HCT116 (cell line): ENCODE results near the gene FAM131B. TPM values are rescaled to one million over a fixed set of nuclear protein-coding genes. Genes with fewer than 3 reads are reported as not detected.

ENCODE experiments used
- ATAC-seq: fragments of 200-7000 bp; cut with Tn5 transposase; 2 replicates; pipeline ENCODE4 v1.9.1; 2020; ENCODE audit warnings: mild to moderate bottlenecking, moderate library complexity
- BruUV-seq: library from RNA; stranded (reverse); fragments of 400-500 nt; replicated peaks from 2 replicates; lab custom pipeline; 2021; lab: Mats Ljungman, UMichigan
- CTCF ChIA-PET: fragments of 300-600 bp; sonication (Branson Sonifier 250); formaldehyde crosslinking; loops from one replicate; lab custom pipeline; 2021; ENCODE audit warnings: antibody characterized with exemption; lab: Charles Lee
- POLR2A ChIA-PET: fragments of 300-600, 350-600 bp; sonication (Branson Sonifier 250); formaldehyde crosslinking; loops from one replicate; lab custom pipeline; 2021; ENCODE audit warnings: antibody characterized with exemption; lab: Charles Lee
- RAD21 ChIA-PET, 2 experiments: fragments of 300-600 bp; sonication (Branson Sonifier 250); formaldehyde crosslinking; loops; one replicate each; lab custom pipeline; 2023; ENCODE audit warnings: low total read pairs in 2 of 2; ENCODE audit not compliant: uncharacterized antibody in 2 of 2, unreplicated experiment in 2 of 2, low non-redundant PET in 1 of 2; lab: Charles Lee
- DNase-seq: peaks from one replicate; pipeline ENCODE4 v3.0.0-alpha.2; 2010; ENCODE audit warnings: low read depth, low spot score
- H2AFZ ChIP-seq: fragments of 200-600 bp; shearing (Covaris generic), sonication (generic); 2 replicates; pipeline ENCODE4 v1.6.1; 2017; ENCODE audit warnings: low read depth, mixed run types, mixed read lengths, antibody characterized with exemption, low read length; ENCODE audit not compliant: poor library complexity, severe bottlenecking
- H3K27ac ChIP-seq: 2 replicates; pipeline ENCODE4 v1.5.1; 2012; ENCODE audit warnings: low read depth, low read length
- H3K27me3 ChIP-seq: fragments of 200-600 bp; sonication (generic); 2 replicates; pipeline ENCODE4 v1.6.1; 2016; ENCODE audit warnings: mixed run types, low read length, mixed read lengths; ENCODE audit not compliant: insufficient read depth
- H3K36me3 ChIP-seq, 2 experiments: fragments of 200-500 bp in 1 of 2; fragments of 200-600 bp in 1 of 2; sonication (Bioruptor generic) in 1 of 2; sonication (generic) in 1 of 2; 2 replicates each; pipeline versions ENCODE4 v1.5.1 to v1.6.1; 2014 to 2016; ENCODE audit warnings: low read length in 2 of 2, inconsistent platforms in 1 of 2, mixed read lengths in 1 of 2, mixed run types in 1 of 2; ENCODE audit not compliant: insufficient read depth in 2 of 2, control insufficient read depth in 1 of 2
- H3K4me1 ChIP-seq, 2 experiments: fragments of 200-600 bp in 1 of 2; sonication (generic) in 1 of 2; 2 replicates each; pipeline versions ENCODE4 v1.5.1 to v1.6.1; 2012 to 2017; ENCODE audit warnings: low read length in 2 of 2, inconsistent platforms in 1 of 2, mild to moderate bottlenecking in 1 of 2, mixed read lengths in 1 of 2, mixed run types in 1 of 2, moderate library complexity in 1 of 2; ENCODE audit not compliant: insufficient read depth in 2 of 2, control insufficient read depth in 1 of 2
- H3K4me2 ChIP-seq: fragments of 200-600 bp; sonication (generic); 2 replicates; pipeline ENCODE4 v1.6.1; 2017; ENCODE audit warnings: mixed run types, low read length, mixed read lengths
- H3K4me3 ChIP-seq, 2 experiments: fragments of 200-600 bp in 1 of 2; sonication (generic) in 1 of 2; replicated peaks in 1 of 2; 2 replicates each; pipeline ENCODE4 v1.5.1; 2011 to 2016; ENCODE audit warnings: low read length in 2 of 2, control low read depth in 1 of 2, low read depth in 1 of 2, mild to moderate bottlenecking in 1 of 2, mixed read lengths in 1 of 2, mixed run types in 1 of 2
- H3K79me2 ChIP-seq: fragments of 200-600 bp; sonication (generic); 2 replicates; pipeline ENCODE4 v1.6.1; 2017; ENCODE audit warnings: mild to moderate bottlenecking, mixed run types, low read length, moderate library complexity, mixed read lengths; ENCODE audit not compliant: insufficient read depth
- H3K9ac ChIP-seq: fragments of 200-600 bp; sonication (generic); 2 replicates; pipeline ENCODE4 v1.6.1; 2016; ENCODE audit warnings: low read length, mixed read lengths
- H3K9me2 ChIP-seq: fragments of 200-600 bp; sonication (generic), shearing (Covaris generic); 2 replicates; pipeline ENCODE4 v1.6.1; 2017; ENCODE audit warnings: mixed run types, mild to moderate bottlenecking, moderate library complexity; ENCODE audit not compliant: insufficient read depth
- H3K9me3 ChIP-seq, 2 experiments: fragments of 200-500 bp in 1 of 2; fragments of 200-600 bp in 1 of 2; sonication (Bioruptor generic) in 1 of 2; sonication (generic) in 1 of 2; 2 replicates each; pipeline ENCODE4 v1.6.1; 2014 to 2017; ENCODE audit warnings: low read length in 2 of 2, mixed read lengths in 2 of 2, inconsistent platforms in 1 of 2, low read depth in 1 of 2, mild to moderate bottlenecking in 1 of 2, mixed run types in 1 of 2, moderate library complexity in 1 of 2; ENCODE audit not compliant: control insufficient read depth in 1 of 2, insufficient read depth in 1 of 2
- H4K20me1 ChIP-seq: fragments of 200-600 bp; sonication (generic), shearing (Covaris generic); 2 replicates; pipeline ENCODE4 v1.6.1; 2017; ENCODE audit warnings: mixed run types, mild to moderate bottlenecking, moderate library complexity; ENCODE audit not compliant: insufficient read depth
- RAD21 ChIP-seq: IDR thresholded peaks from 2 replicates; pipeline ENCODE4 v1.6.1; 2012; ENCODE audit warnings: low read depth, mild to moderate bottlenecking
- YY1 ChIP-seq: IDR thresholded peaks from 2 replicates; pipeline ENCODE4 v1.6.1; 2011; ENCODE audit warnings: low read length, low read depth, moderate library complexity, mild to moderate bottlenecking; ENCODE audit not compliant: insufficient replicate concordance; ENCODE audit errors: extremely low read depth
- ZNF274 ChIP-seq: fragments of 200-500 bp; sonication (Bioruptor generic); IDR thresholded peaks from 2 replicates; pipeline ENCODE4 v1.6.1; 2014; ENCODE audit warnings: mild to moderate bottlenecking, low read depth, low read length, inconsistent platforms
- intact Hi-C: fragments of 100-400 bp; cut with micrococcal nuclease; formaldehyde crosslinking; loops from 2 replicates; pipeline ENCODE4 v1.10.0; 2022
- total RNA-seq: library from RNA; stranded (reverse); gene quantifications from one replicate; pipeline ENCODE4 v1.2.1, GENCODE V29; 2021; ENCODE audit not compliant: unreplicated experiment
- TF ChIP-seq, protein P1 (sequence below): IDR thresholded peaks from 2 replicates; pipeline ENCODE4 v1.6.1; 2012
- TF ChIP-seq, protein P2 (sequence below), 3 experiments: fragments of 200-600 bp in 1 of 3; sonication (generic) in 1 of 3; IDR thresholded peaks in 2 of 3; conservative IDR thresholded peaks in 1 of 3; 2 replicates each; pipeline ENCODE4 v1.5.1; 2012 to 2017; ENCODE audit warnings: low read depth in 2 of 3, low read length in 2 of 3, antibody characterized with exemption in 1 of 3, borderline replicate concordance in 1 of 3, control low read depth in 1 of 3, mild to moderate bottlenecking in 1 of 3, mixed read lengths in 1 of 3, mixed run types in 1 of 3, moderate library complexity in 1 of 3; ENCODE audit not compliant: insufficient read depth in 1 of 3

FAM131B gene
- total RNA-seq, 1 experiment from 2014 or later, result 0.20 TPM

DNA sequence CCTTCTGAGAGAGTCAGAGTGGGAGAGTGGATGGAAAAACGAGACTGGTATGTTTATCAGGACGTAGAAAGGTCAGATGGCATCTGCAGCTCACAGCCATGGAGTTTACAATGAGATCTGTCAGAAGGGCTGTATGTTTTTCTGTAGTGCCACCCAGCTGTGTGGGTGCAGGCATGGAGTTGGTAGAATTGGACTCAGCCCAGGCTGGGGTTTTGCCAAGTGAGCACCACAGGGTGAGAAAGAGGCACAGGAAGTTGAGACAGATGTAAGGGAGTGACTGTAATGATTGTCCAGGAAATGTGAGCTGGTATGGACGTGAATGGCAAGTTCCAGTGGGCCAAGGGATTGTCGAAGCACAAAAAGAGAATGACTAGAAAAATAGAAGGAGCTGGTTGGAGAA lies 9.6 kb upstream of the FAM131B start:
- DNase-seq (no peak), ATAC-seq (0 out of 2 replicates have a peak, but pooled peaks have one; percentile 10)
- Histone ChIP-seq H3K9me3 (no peaks in the 10 kb centered on the region), H3K9ac (no peak overlapping the region), H3K4me1 (peaks cover 11 to 53% of the 10 kb centered on the region in 2 experiments), H3K27ac (no peak overlapping the region), H3K36me3 (no peaks in the 10 kb centered on the region), H3K9me2 (no peaks in the 10 kb centered on the region), H3K4me3 (no peak overlapping the region), H3K27me3 (no peaks in the 10 kb centered on the region), H3K4me2 (peak overlapping the region; percentile 36; the same call in 1 of the 2 replicates), H2AFZ (peak overlapping the region; percentile 56), H4K20me1 (no peaks in the 10 kb centered on the region), H3K79me2 (no peaks in the 10 kb centered on the region)
- ChIA-PET CTCF (interaction anchor here (0.9 to 1.5 kb wide), 3 partner anchors 8 to 131 kb away, joined by 3 to 7 read pairs (median 4); no protein-coding TSS in a partner anchor), RAD21 (no interaction called here), POLR2A (no interaction called here)
- intact Hi-C loops, result loop anchor here (2.0 kb wide), 1 partner anchor 51 kb away; no protein-coding TSS in a partner anchor
- BruUV-seq, result no TSS peak
- TF ChIP-seq, protein P1, sequence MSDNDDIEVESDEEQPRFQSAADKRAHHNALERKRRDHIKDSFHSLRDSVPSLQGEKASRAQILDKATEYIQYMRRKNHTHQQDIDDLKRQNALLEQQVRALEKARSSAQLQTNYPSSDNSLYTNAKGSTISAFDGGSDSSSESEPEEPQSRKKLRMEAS, result peak; percentile 43; the same call in 1 of the 2 replicates
- peak; percentile 17 for TF ChIP-seq YY1
- TF ChIP-seq RAD21, result peak; percentile 36; the same call in 1 of the 2 replicates
- no peak for TF ChIP-seq ZNF274
- TF ChIP-seq, protein P2, sequence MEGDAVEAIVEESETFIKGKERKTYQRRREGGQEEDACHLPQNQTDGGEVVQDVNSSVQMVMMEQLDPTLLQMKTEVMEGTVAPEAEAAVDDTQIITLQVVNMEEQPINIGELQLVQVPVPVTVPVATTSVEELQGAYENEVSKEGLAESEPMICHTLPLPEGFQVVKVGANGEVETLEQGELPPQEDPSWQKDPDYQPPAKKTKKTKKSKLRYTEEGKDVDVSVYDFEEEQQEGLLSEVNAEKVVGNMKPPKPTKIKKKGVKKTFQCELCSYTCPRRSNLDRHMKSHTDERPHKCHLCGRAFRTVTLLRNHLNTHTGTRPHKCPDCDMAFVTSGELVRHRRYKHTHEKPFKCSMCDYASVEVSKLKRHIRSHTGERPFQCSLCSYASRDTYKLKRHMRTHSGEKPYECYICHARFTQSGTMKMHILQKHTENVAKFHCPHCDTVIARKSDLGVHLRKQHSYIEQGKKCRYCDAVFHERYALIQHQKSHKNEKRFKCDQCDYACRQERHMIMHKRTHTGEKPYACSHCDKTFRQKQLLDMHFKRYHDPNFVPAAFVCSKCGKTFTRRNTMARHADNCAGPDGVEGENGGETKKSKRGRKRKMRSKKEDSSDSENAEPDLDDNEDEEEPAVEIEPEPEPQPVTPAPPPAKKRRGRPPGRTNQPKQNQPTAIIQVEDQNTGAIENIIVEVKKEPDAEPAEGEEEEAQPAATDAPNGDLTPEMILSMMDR (IDR thresholded peaks at IDR 0.05 in 2 of 3, conservative IDR thresholded peaks at IDR 0.05 in 1 of 3; ENCODE audit: borderline replicate concordance in 1 of 3, insufficient read depth in 1 of 3, low read depth in 2 of 3, low read length in 2 of 3), result peak in 2 of 3 experiments; percentile 7 to 15; a peak in 1 of 6 replicates
